ENCODE data around the gene DUSP12. TPM values are rescaled to one million over a fixed set of nuclear protein-coding genes. Genes with fewer than 3 reads are reported as not detected.

Gene DUSP12
- total RNA-seq, 1 experiment from 2014 or later, result 29.4 TPM

DNA sequence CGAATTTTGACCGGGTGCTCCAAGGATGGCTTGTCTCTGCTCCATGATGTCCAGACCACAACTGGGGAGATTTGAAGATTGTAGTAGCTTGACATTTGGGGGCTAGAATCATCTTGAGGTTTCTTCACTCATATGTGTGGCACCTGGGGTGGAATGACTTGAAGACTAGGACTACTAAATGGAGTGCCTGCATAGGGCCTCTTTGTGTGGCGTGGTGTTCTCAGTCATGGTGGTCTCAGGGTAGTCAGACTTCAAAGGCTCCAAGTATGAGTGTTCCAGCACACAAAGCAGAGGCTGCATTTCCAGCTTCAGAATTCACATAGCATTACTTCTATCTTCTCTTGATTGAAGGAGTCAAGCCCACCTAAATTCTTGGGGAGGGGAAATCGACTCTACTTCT is 33.3 kb downstream of the DUSP12 start (continued):
- TF ChIP-seq CBFB (CRISPR knock-in tag; IDR thresholded peaks at IDR 0.05; ENCODE audit: low read depth) (no peak), FOXK1 (CRISPR knock-in tag; IDR thresholded peaks at IDR 0.05) (no peak), ZNF232 (CRISPR knock-in tag; IDR thresholded peaks at IDR 0.05) (no peak), ERG (CRISPR knock-in tag; IDR thresholded peaks at IDR 0.05) (no peak)
- TF ChIP-seq, protein P1, sequence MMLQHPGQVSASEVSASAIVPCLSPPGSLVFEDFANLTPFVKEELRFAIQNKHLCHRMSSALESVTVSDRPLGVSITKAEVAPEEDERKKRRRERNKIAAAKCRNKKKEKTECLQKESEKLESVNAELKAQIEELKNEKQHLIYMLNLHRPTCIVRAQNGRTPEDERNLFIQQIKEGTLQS (CRISPR knock-in tag; conservative IDR thresholded peaks at IDR 0.05), result no peak
- TF ChIP-seq, protein P2, sequence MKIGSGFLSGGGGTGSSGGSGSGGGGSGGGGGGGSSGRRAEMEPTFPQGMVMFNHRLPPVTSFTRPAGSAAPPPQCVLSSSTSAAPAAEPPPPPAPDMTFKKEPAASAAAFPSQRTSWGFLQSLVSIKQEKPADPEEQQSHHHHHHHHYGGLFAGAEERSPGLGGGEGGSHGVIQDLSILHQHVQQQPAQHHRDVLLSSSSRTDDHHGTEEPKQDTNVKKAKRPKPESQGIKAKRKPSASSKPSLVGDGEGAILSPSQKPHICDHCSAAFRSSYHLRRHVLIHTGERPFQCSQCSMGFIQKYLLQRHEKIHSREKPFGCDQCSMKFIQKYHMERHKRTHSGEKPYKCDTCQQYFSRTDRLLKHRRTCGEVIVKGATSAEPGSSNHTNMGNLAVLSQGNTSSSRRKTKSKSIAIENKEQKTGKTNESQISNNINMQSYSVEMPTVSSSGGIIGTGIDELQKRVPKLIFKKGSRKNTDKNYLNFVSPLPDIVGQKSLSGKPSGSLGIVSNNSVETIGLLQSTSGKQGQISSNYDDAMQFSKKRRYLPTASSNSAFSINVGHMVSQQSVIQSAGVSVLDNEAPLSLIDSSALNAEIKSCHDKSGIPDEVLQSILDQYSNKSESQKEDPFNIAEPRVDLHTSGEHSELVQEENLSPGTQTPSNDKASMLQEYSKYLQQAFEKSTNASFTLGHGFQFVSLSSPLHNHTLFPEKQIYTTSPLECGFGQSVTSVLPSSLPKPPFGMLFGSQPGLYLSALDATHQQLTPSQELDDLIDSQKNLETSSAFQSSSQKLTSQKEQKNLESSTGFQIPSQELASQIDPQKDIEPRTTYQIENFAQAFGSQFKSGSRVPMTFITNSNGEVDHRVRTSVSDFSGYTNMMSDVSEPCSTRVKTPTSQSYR (CRISPR knock-in tag; IDR thresholded peaks at IDR 0.05), result no peak
- TF ChIP-seq, protein P3, sequence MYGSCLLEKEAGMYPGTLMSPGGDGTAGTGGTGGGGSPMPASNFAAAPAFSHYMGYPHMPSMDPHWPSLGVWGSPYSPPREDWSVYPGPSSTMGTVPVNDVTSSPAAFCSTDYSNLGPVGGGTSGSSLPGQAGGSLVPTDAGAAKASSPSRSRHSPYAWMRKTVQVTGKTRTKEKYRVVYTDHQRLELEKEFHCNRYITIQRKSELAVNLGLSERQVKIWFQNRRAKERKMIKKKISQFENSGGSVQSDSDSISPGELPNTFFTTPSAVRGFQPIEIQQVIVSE (CRISPR knock-in tag; IDR thresholded peaks at IDR 0.05; ENCODE audit: borderline replicate concordance), result no peak
- TF ChIP-seq, protein P4, sequence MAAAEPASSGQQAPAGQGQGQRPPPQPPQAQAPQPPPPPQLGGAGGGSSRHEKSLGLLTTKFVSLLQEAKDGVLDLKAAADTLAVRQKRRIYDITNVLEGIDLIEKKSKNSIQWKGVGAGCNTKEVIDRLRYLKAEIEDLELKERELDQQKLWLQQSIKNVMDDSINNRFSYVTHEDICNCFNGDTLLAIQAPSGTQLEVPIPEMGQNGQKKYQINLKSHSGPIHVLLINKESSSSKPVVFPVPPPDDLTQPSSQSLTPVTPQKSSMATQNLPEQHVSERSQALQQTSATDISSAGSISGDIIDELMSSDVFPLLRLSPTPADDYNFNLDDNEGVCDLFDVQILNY (CRISPR knock-in tag; IDR thresholded peaks at IDR 0.05), result no peak
- TF ChIP-seq, protein P5, sequence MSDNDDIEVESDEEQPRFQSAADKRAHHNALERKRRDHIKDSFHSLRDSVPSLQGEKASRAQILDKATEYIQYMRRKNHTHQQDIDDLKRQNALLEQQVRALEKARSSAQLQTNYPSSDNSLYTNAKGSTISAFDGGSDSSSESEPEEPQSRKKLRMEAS (CRISPR knock-in tag; IDR thresholded peaks at IDR 0.05), result no peak

DNA sequence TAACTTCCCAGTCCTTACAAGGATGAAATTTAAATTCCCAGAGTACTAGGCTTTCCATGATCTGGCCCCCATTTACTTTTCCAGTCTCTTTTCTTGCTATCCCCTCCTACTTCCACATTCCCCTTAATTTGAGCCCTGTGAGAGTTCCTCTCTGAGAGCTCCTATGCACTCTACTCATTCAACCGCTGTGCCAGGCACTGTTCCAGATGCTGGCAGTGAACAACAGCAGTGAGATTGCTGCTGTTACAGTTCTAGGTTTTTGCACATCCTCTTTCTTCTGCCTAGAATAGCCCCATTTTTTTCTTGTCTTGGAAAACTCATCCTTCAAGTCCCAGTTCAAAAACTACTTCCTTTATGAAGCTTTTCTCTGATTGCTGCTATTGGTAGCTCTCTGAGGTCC is 35.4 kb downstream of the DUSP12 start:
- Mint-ChIP-seq H3K36me3 (no peaks in the 10 kb centered on the region), H3K4me1 (no peaks in the 10 kb centered on the region), H3K9me3 (no peaks in the 10 kb centered on the region), H3K4me3 (no peak overlapping the region), H3K27me3 (ENCODE audit: low read depth) (no peaks in the 10 kb centered on the region), H3K27ac (no peak overlapping the region)
- TF ChIP-seq CREB1 (CRISPR knock-in tag; IDR thresholded peaks at IDR 0.05) (no peak), AR (CRISPR knock-in tag; IDR thresholded peaks at IDR 0.05) (no peak), ZNF232 (CRISPR knock-in tag; IDR thresholded peaks at IDR 0.05) (no peak), FOXJ3 (CRISPR knock-in tag; IDR thresholded peaks at IDR 0.05; ENCODE audit: borderline replicate concordance) (no peak), OVOL2 (CRISPR knock-in tag; IDR thresholded peaks at IDR 0.05; ENCODE audit: borderline replicate concordance) (no peak)
- ChIA-PET POLR2A (no interaction called here), CTCF (interaction anchor here (1.0 kb wide), 1 partner anchor 7 kb away, joined by 5 read pairs; no protein-coding TSS in a partner anchor)
- ATAC-seq (no peak), DNase-seq (ENCODE audit: low spot score) (no peak)

DNA sequence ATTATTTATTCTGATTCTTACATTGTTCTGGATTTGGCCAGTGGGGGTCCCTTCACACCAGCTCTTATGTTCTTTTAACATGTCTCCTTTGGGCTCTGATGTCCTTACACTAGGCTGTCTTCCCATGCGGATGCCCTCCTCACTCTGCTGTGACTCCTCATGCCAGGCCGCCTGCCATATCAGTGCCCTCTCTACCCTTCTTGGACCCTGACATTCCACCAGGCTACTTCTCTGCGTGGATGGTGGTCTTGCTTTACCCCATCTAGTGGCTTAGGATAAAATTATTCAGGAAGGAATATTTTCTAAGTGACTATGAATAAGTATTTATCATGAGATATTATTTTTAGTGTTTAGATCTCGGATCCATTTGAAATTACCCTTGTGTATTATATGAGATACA is 37.8 kb downstream of the DUSP12 start:
- Mint-ChIP-seq H3K4me3 (no peak overlapping the region), H3K4me1 (no peaks in the 10 kb centered on the region), H3K27ac (no peak overlapping the region), H3K27me3 (ENCODE audit: low read depth) (no peaks in the 10 kb centered on the region), H3K9me3 (no peaks in the 10 kb centered on the region), H3K36me3 (no peaks in the 10 kb centered on the region)
- ATAC-seq, result no peak
- no peak for DNase-seq (ENCODE audit: low spot score)
- ChIA-PET POLR2A (no interaction called here), CTCF (no interaction called here)
- TF ChIP-seq ZNF317 (CRISPR knock-in tag; IDR thresholded peaks at IDR 0.05; ENCODE audit: borderline replicate concordance, low read depth), result no peak
- TF ChIP-seq ZNF396 (CRISPR knock-in tag; IDR thresholded peaks at IDR 0.05; ENCODE audit: borderline replicate concordance), result no peak
- no peak for TF ChIP-seq JUN (CRISPR knock-in tag; IDR thresholded peaks at IDR 0.05)
- no peak for TF ChIP-seq HMGA2 (CRISPR knock-in tag; IDR thresholded peaks at IDR 0.05)
- TF ChIP-seq GTF2I (CRISPR knock-in tag; conservative IDR thresholded peaks at IDR 0.05), result no peak
- no peak for TF ChIP-seq CREM (CRISPR knock-in tag; IDR thresholded peaks at IDR 0.05)
- no peak for TF ChIP-seq OVOL2 (CRISPR knock-in tag; IDR thresholded peaks at IDR 0.05; ENCODE audit: borderline replicate concordance)
- TF ChIP-seq SMAD3 (CRISPR knock-in tag; IDR thresholded peaks at IDR 0.05; ENCODE audit: borderline replicate concordance), result no peak
- TF ChIP-seq CREB1 (CRISPR knock-in tag; IDR thresholded peaks at IDR 0.05), result no peak
